A204.1 (cell line): ENCODE results near the gene NRIP2.

Experiments
- FAIRE-seq: peaks from 2 replicates; lab custom pipeline; 2012; peaks lifted over from hg19 to GRCh38; lab: Jason Lieb, UNC

The NRIP2 gene

DNA sequence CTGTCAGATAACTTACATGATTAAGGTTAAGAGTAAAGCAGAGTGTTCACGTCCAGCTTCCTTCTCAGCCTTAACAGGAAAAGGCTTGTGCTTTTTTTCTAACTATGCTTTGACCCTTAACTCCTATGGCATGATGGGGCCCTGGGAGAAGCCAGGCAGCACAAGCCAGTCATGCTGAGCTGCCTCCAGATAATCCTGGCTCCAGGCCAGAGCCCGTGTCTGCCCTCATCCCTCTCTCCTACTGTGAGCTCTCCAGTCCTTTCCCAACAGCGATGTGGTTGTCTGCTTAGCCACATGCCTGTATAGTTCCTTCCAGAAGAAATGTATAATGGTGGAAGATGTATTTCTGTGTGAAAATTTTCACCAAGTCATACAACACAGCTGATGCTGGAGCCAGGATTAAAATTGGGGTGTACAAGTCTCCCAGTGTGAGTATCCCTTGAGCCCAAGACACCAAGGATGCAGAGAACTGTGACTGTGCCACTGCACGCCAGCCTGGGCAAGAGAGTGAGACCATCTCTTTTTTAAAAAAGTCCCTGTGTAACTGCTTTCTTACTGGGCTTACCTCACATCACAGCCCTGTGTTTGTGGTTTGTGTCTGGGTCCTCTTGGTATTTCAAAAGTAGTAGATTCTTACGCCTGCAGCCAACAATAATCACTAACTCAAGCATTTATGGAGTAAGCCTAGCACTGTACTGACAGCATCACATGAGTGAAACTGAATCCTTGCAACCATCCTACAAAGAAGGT lies 30.3 kb downstream of the NRIP2 start:
- FAIRE-seq: no peak

DNA sequence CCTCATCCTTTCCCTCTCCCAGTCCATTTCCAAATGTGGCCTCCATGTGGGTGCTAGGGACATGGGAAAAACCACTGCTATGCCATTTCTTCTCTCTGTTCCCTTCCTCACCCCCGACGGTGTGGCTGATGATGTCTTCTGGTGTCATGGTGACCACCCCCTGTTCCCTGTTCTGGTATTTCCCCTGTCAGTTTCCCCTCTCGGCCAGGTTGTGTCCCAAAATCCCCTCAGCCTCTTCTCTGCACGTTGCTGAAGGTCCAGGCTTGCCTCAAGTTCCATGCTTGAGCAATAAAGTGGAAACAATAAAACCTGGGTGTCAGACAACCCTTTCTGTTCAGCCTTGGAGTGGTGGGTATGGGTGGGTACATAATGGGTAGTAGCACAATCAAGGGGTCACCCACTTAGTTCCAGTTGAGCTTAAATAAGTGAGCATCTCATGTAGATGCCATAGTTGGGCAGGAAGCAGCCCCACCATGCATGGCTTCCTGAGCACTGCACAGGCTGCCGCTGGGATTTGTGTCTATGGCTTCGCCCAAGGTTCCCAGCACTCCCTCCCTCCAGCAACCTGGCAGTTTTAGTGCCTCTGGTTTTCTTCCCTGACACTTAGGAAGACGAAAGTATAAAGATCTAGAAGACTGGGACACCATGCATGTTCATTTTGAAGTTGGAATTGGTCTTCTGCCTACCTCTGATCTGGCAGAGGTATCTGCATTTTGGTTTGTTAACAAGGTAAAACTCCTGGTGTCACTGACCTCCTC lies 31.0 kb downstream of the NRIP2 start:
- no peak for FAIRE-seq

DNA sequence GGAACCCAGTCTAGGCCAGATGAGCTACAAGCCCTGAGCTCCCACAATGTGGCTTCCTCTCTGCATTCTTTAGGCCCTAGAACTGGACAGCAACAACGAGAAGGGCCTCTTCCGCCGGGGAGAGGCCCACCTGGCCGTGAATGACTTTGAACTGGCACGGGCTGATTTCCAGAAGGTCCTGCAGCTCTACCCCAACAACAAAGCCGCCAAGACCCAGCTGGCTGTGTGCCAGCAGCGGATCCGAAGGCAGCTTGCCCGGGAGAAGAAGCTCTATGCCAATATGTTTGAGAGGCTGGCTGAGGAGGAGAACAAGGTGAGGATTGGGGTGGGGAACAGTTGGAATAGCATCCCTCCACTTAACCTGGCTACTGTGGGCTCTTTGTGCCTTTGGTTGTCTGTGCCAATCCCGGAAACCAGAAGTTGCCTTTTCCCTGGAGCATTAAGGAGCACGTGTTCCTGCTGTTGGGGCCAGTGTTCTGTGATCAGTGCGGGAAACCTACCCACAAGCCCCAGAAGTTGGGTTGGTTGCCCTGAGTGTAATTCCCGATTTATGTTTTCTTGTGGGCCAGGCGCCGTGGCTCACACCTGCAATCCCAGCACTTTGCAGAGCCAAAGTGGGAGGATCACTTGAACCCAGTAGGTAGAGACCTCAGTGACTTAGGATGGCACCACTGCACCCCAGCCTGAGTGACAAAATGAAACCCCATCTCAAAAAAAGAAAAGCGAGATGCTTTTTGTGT lies 33.6 kb downstream of the NRIP2 start:
- no peak for FAIRE-seq

DNA sequence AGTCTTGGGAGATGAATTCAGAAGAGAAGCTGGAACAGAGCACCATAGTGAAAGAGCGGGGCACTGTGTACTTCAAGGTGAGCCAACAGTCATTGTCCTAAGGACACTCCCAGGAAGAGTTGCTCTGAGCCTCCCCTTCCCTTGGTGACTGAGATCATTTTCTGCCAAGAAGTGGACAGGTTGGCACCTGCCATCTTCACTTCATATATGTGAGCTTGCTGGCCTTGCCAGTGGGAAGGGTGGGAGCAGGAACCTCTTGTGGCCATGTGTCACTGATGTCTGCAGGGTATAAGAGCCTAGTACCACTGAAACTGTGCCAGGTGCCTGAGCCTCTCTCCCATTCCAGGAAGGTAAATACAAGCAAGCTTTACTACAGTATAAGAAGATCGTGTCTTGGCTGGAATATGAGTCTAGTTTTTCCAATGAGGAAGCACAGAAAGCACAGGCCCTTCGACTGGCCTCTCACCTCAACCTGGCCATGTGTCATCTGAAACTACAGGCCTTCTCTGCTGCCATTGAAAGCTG lies 34.7 kb downstream of the NRIP2 start:
- no peak for FAIRE-seq

DNA sequence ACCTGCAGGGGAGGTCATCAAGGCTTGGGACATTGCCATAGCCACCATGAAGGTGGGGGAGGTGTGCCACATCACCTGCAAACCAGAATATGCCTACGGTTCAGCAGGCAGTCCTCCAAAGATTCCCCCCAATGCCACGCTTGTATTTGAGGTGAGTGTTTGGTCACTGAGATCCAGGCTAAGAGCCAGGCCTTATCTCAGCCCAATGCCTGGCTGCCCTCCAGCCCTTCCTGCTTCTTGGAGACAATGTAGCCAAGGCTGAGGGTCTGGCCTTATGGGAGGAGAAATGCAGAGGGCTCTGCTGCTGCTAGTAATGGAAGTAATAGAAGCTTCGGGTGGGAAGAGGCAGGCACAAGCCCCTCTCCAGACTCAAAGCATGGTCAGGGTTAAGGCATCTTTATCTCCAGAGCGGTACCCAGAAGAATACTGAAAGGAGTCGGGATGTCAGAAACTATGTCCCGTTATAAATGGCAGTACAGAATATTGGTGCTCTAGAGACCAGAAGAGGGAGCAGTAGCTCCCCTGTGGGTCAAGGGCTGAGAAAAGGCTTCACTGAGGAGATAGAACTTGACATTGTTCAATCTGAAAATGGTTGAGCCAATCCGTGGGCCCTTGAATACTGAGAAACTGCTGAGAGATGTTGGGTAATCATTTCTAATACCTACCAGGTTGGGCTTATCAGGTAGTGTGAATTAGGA lies 37.0 kb downstream of the NRIP2 start:
- no peak for FAIRE-seq

DNA sequence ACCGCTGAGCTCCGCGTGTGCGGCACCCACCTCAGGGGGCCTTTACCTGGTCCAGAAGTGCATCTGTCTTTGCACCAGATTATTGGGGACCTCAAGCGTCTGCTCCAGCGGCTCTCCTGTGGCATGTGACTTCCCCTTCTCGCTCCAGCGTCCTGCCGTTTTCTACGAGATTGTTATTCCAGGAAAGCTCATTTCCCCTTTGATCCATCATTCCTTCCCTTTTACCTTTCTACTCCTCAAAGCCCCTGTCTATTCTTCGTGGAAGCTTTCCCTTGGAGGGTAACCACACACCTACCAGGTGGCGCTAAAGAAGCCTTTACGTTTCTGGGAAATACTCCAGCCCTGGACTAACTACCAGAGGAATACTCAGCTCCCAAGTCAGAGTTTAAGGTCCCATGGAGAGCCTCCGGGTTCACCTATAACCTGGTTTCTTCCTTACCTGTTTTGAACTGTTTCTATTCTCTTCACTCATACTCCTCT lies 38.6 kb downstream of the NRIP2 start:
- FAIRE-seq: no peak

DNA sequence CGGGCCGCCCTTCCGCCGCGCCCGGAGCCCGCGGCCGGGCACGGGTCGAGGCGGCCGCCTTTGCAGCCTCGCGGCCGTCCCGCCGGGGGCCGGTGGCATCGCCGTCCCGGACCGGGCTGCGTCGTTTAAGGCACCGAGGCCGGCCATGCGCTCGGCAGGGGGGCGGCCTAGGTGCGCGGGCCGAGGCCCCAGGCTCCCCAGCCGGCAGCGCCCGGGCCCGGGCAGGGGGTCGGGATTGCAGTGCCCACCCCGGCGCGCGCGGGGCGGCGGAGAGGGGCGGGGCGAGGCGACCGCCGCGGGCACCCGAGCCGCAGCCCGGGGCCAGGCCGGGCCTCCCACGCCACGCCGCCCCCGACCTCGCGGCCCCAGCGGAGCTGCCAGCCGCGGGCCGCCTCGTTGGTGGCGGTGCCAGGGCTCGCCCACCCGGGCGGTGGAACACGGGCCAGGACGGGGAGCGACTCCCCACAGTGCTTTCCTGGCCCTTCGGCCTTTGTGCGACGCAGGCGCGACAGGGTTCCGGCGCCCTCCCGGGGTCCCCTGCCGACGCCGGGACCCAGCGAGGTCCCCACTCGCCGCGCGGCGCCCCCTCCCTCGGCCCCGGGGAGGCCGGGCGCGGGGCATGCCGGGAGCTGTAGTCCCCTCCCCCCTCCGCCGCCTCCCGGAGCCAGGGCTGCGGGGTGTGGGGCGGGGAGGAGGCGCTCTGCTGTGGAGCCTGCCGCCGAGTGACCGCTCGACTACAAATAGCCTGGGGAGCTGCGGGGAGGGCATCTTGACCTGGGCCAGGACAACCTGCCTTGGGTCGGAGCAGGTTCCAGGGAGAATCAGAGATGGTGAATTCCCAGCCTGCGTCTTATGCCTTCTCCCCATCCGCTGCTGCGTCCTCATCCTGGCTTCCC lies 39.3 kb downstream of the NRIP2 start:
- FAIRE-seq: no peak

DNA sequence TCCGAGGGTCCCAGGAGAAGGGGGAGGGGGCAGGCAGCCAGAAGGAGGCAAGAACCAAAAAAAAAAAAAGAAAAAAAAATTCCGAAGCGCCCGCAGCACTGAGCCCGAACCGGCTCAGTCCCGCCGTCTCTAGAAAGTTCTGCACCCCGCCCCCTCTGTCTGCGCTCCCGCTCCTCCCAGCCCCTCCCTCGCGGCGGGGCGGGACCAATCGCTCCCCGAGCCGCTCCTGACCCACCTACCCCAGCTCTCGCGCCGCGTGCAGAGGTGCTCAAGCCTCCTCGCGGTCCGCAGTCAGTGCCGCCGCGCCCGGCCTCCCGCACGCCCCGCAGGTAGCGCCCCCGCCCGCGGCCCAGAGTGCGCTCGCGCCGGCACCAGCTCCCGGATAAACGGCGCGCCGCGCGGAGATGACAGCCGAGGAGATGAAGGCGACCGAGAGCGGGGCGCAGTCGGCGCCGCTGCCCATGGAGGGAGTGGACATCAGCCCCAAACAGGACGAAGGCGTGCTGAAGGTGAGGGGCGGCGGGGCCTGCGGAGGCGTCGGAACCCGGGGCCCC lies 40.0 kb downstream of the NRIP2 start, which contains the start of gene FKBP4:
Gene FKBP4 (plus strand): TSS at position 235 of the 554 bp plus-strand sequence. CDS start 170 bp downstream, at position 405.
- no peak for FAIRE-seq

DNA sequence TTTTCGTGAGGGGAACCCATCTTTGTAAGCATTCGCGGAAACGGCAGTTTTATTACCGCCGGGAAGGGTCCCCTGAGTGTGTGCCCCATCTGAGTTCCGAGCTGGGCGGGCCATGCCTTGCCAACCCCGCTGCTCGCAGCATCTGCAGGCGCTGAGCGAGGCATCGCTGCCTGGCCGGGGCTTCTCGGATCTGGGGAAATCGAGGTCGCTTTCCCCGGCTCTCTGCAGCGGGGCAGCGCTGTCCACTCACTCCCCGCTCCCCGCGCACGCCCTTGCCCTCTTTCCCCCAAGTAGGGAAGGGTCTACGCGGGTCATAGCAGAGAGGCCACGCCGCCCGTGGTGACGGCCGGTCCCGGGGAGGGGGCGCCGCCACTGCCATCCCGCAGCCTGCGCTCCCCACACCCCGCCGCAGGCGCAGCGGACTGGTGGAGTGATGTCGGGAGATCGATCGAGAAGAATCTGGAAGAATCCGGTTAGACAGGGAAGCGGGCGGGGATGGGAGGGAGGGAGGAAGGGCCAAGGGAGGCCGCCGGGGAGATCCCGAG lies 40.6 kb downstream of the NRIP2 start:
- no peak for FAIRE-seq

DNA sequence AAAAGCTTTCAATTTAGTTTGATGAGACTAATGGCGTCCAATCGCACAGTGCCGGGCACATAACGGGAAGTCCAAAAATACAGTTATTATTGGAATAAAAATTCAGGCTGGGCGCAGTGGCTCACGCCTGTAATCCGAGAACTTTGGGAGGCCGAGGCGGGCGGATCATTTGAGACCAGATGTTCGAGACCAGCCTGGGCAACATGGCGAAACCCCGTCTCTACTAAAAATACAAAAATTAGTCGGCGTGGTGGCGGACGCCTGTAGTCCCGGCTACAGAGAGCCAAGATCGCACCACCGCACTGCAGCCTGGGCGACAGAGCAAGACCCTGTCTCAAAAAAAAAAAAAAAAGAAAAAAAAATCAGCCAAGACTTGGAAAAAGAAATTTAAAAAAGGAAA lies 41.3 kb downstream of the NRIP2 start:
- no peak for FAIRE-seq

DNA sequence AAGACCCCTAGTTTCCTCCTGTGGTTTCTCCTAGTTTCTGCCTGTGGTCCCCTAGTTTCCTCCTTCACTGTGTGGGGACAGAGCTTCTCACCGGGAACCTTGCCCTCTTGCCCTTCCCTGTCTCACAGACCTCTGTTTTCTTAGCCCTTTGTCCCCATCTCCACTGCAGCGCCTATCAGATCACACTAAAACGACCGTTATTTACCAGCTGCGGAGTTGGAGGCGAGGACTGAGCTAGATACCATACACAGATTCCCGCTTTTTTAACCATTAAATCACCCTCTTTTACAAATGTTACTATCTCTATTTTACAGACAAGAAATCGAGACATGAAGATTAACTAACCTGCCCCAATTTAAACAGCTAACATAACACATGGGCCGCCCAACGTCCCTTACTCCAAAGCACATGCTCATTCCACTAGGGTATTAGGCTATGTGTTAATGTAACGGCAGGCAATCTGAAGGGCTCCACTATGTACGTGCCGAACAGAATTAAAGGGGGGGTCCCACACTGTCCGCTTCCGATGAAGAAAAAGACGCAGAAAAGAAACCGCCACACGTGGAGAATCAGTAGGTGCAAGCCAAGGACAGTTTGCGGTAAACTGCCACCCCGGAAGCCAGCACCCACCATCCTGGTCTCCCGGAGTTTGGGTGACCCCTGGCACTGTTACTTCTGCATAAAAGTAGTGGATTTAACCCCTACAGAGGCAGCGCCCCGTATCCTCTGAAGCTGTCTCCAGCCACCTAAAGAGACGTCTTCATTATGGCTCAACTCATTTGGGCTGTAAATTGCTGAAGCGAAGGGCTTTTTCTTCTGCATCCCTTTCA lies 41.9 kb downstream of the NRIP2 start:
- FAIRE-seq: no peak

DNA sequence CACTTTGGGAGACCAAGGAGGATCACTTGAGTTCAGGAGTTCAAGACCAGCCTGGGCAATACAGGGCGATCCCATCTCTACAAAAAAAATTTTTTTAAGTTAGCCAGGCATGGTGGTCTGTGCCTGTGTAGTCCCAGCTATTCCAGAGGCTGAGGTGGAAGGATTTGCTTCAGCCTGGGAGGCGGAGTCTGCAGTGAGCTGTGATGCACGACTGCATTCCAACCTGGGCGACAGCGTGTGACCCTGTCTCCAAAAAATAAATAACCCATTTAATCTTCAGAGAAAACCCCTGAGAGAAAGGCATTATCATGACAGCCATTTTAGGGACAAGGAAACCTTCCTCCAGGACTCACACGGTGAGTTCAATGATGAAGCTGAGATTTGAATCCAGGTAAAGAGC lies 43.7 kb downstream of the NRIP2 start:
- no peak for FAIRE-seq

DNA sequence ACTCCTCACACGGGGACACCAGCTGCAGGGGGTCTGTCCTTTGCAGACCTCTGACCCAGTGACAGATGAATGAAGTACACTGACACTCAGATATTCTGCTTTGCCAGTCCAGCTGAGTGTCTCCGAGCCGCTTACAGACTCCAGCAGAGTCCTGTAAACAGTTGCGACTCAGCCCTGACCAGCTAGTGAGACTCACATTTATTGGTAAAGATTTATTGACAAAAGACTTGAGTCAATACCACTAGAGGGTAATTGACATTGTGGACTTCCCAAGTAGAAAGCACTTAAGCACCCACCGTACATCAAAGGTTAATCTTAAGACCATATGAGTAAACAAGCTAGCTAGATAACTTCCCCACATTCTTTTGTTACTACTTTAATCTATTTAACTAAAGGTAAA lies 49.8 kb downstream of the NRIP2 start:
- FAIRE-seq: no peak

DNA sequence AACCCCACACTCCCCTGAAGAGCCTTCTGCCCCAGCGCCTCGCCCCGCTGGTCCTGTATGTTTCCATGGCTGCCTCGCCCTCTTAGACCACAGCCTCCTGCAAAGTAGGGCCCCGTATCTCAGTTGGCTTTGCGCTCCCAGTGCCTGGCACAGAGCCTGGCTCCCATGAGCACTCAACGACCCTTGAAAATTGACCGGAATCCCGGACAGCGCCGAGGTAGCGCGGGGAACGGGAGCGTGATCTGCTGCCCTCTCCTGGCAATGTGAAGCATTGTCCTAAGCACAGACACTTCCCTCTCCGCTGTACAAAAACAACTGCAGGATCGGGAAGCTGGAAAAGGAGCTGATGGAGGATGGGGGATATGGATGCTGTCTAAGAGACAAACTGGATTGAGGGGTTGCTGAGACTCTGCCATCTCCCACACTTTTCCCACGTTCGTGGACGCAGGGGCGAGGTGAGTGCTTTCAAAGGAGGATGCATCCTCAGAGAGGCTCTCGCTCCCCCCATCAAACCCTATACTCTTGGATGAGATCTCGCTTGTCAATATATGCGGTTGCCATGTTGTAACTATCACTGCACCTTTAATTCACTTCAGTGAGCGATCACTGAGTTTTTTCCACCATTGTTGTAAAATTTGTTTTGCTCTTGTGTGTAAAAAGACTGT lies 50.8 kb downstream of the NRIP2 start:
- no peak for FAIRE-seq

DNA sequence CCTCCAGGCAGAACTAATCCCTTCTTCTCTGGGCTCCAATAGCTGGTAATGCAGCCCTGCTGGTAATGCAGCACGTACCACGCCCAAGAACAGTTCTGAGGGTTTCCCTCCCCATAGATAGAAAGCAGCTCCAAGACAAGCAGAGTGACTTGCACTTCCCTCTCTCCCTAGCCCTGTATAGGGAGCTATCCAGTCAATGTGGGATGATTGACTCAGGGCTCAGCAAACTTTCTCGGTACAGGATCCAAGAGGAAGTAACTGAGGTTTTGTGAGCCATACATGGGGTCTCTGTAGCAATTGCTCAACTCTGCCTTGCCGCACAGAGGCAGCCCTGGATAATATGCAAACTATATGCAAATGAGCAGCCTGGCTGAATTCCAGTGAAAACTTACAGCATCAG lies 55.6 kb downstream of the NRIP2 start:
- FAIRE-seq: no peak

DNA sequence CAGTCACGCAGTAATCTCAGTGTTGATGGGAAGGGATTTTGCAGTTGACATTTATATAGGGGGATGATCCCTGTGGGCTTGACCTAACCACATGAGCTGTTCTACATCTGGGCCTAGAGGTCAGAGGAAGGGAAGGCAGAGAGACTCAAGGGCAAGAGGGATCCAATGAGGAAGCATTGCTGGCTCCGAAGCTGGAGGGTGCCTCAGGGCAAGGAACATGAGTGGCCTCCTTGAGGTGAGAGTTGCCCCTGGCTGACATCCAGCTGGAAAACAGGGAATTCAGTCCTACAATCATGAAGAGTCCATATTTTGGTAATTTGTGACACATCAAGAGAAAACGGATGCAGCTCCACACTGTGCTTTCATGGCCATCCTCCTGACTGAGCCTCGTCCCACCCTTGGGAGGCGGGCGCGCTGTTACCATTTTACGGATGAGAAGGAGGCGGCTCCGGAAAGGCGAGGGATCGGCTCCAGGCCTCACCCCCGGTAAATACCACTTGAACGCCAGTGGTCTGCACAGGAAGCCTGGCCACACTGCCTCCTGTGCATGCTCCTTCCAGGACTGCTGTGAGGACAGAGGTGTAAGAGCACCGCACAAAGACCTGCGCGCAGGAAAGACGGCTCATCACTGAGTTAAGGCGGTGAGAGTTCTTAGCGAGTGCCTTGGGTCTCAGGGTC lies 58.6 kb downstream of the NRIP2 start:
- no peak for FAIRE-seq

DNA sequence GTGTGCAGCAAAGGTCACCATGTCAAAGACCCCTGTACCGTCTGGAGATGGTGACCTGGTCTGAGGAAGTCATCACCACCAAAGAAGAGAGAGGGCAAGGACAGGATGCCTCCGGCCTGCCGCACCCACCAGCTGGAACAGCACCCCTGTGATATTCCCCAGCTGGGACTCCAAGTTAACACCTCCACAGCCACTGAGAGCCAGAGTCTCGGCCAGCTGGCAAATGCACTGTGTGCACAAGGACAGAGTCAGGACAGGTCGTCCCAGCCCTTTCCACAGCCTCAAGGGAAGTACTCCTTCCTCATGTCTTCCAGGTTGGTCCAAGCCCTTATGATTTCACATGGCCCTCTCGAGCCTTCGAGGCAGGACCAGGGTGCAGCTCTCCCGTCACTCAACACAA lies 59.4 kb downstream of the NRIP2 start:
- FAIRE-seq: no peak
